IPS-20b (cell line): Measurements from ENCODE around the gene ZSWIM7.

ENCODE experiments used
- H3K27ac ChIP-seq: one replicate; pipeline ENCODE4 v1.5.1; 2013; ENCODE audit warnings: low read length
- H3K27me3 ChIP-seq: 2 replicates; pipeline ENCODE4 v1.6.1; 2013; ENCODE audit warnings: mild to moderate bottlenecking, low read length, inconsistent platforms; ENCODE audit not compliant: insufficient read depth
- H3K36me3 ChIP-seq: 2 replicates; pipeline ENCODE4 v1.6.1; 2013; ENCODE audit warnings: low read depth, mild to moderate bottlenecking, inconsistent platforms, low read length, moderate library complexity; ENCODE audit not compliant: insufficient read depth
- H3K4me1 ChIP-seq: 2 replicates; pipeline ENCODE4 v1.6.1; 2013; ENCODE audit warnings: mild to moderate bottlenecking, control low read depth, inconsistent platforms, low read length, moderate library complexity; ENCODE audit not compliant: insufficient read depth
- H3K4me3 ChIP-seq: 2 replicates; pipeline ENCODE4 v1.5.1; 2013; ENCODE audit warnings: mild to moderate bottlenecking, low read length, inconsistent platforms
- H3K9ac ChIP-seq: 2 replicates; pipeline ENCODE4 v1.6.1; 2013; ENCODE audit warnings: low read depth, mild to moderate bottlenecking, inconsistent platforms, low read length, moderate library complexity
- H3K9me3 ChIP-seq: 2 replicates; pipeline ENCODE4 v1.6.1; 2013; ENCODE audit warnings: mild to moderate bottlenecking, low read depth, low read length, inconsistent platforms; ENCODE audit not compliant: insufficient read depth

Gene ZSWIM7

GRCh38 chr17:16023881-16024280, 24.4 kb upstream of the ZSWIM7 start:
- no peak overlapping the region for H3K27ac ChIP-seq
- no peaks in the 10 kb centered on the region for H3K27me3 ChIP-seq
- peaks cover 94% of the 10 kb centered on the region for H3K36me3 ChIP-seq
- H3K4me1 ChIP-seq = no peaks in the 10 kb centered on the region; the same call in 1 of the 2 replicates
- no peak overlapping the region for H3K9ac ChIP-seq
- no peaks in the 10 kb centered on the region for H3K9me3 ChIP-seq
- no peak overlapping the region for H3K4me3 ChIP-seq

GRCh38 chr17:16019347-16019746, 19.8 kb upstream of the ZSWIM7 start:
- no peaks in the 10 kb centered on the region for H3K4me1 ChIP-seq
- no peaks in the 10 kb centered on the region for H3K27me3 ChIP-seq
- no peak overlapping the region for H3K27ac ChIP-seq
- H3K36me3 ChIP-seq = peaks cover 85% of the 10 kb centered on the region
- H3K9ac ChIP-seq = no peak overlapping the region
- no peaks in the 10 kb centered on the region for H3K9me3 ChIP-seq
- no peak overlapping the region for H3K4me3 ChIP-seq

DNA sequence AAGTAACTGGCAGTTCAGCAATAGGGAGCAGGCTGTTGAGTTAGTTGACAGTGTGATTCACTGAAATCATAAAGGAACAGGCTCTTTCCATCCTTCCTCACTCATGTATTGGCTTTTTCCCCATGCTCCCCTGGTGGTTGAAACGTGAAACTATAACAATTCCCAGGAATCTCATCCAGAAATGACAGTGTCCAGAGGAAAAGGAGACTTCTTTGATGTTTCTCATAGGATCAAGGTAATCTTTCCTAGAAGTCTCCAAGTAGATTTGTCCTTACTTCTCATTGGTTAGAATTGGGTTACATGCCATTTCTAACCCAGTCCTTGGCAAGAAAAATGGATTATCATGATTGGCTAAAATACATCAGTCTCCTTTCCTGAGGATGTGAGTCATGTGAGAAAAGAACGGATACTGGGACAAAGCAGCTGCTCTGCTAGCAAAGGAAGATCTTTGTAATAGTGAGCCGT, 14.5 kb upstream of the ZSWIM7 start:
- H3K27me3 ChIP-seq = no peaks in the 10 kb centered on the region
- H3K9me3 ChIP-seq = no peaks in the 10 kb centered on the region
- peaks cover 85% of the 10 kb centered on the region for H3K36me3 ChIP-seq
- H3K27ac ChIP-seq = no peak overlapping the region
- H3K4me3 ChIP-seq = no peak overlapping the region
- no peaks in the 10 kb centered on the region; the same call in 1 of the 2 replicates for H3K4me1 ChIP-seq
- no peak overlapping the region for H3K9ac ChIP-seq

DNA sequence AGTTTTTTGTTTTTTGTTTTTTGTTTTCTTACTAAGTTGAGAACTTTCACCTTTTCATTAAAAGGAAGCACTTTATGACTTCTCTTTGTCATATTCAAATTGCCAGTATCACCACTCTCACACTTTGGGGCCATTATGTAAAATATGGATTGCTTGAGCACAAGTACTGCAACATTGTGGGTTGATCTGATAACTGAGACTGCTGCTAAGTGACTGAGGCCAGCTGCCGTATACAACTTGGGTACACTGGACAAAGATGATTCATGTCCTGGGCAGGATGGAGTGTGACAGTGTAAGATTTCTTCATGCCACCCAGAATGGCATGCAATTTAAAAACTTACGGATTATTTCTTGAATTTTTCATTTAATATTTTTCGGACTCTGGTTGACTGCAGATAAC, 7.9 kb upstream of the ZSWIM7 start:
- Histone ChIP-seq H3K27me3 (no peaks in the 10 kb centered on the region), H3K4me3 (no peak overlapping the region), H3K9ac (no peak overlapping the region), H3K27ac (no peak overlapping the region), H3K9me3 (no peaks in the 10 kb centered on the region), H3K4me1 (no peaks in the 10 kb centered on the region; the same call in 1 of the 2 replicates), H3K36me3 (peaks cover 95% of the 10 kb centered on the region)

GRCh38 chr17:16005636-16006035, 6.1 kb upstream of the ZSWIM7 start:
- Histone ChIP-seq H3K4me3 (no peak overlapping the region), H3K27ac (no peak overlapping the region), H3K27me3 (no peaks in the 10 kb centered on the region), H3K36me3 (peaks cover 92% of the 10 kb centered on the region), H3K9me3 (peaks cover 6% of the 10 kb centered on the region; the same call in 1 of the 2 replicates), H3K4me1 (peaks cover 5% of the 10 kb centered on the region), H3K9ac (no peak overlapping the region)

DNA sequence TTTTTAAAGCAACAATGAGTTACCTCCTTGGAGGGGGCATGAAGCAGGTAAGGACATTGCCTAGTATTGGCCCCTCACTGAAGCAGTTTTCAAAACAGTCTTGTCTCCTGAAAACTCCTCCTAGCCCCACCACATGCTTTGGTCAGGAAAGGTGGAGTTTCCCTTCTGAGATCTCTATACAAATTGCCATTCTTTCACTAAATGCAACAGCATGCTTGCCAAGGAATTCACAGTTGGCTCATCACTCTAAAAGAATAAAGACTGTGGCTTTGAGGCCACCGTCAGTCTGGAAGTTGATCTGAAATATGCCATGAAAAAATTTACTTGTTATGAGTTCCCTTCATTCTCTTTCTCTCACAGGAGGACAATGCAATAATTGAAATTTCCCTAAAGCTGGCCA, 4.3 kb upstream of the ZSWIM7 start:
- H3K27me3 ChIP-seq = no peaks in the 10 kb centered on the region
- H3K27ac ChIP-seq = no peak overlapping the region
- no peak overlapping the region for H3K4me3 ChIP-seq
- no peak overlapping the region for H3K9ac ChIP-seq
- peaks cover 6% of the 10 kb centered on the region for H3K4me1 ChIP-seq
- H3K36me3 ChIP-seq = peaks cover 79% of the 10 kb centered on the region
- peaks cover 6% of the 10 kb centered on the region; the same call in 1 of the 2 replicates for H3K9me3 ChIP-seq

DNA sequence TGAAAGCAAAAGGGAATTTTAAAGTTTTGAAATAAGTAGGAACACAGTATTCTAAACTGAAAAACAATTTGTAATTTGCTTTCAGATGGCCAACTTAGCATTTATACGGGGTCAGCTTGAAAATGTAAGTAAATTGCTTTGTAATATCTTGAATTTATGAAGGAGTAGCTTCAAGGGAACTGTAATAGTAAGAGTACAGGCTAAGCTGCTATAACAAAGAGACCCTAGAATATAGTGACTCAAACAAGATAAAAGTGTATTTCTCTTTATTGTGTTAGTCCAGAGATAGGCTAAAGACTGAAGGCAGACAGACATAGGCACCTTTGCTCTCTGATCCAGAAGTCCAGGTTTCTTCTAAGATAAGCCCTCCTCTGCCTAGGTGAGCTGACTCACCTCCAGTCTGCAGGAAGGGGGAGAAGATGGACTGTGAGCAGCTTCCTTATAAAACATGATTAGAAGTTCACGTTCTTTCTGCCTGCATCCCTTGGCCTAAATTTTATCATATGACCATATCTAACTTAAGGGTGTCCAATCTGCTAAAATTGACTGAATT, 3.3 kb upstream of the ZSWIM7 start:
- no peak overlapping the region for H3K27ac ChIP-seq
- H3K27me3 ChIP-seq = no peaks in the 10 kb centered on the region
- H3K4me1 ChIP-seq = peaks cover 6% of the 10 kb centered on the region
- H3K4me3 ChIP-seq = no peak overlapping the region
- H3K9me3 ChIP-seq = peaks cover 6% of the 10 kb centered on the region; the same call in 1 of the 2 replicates
- H3K9ac ChIP-seq = no peak overlapping the region
- H3K36me3 ChIP-seq = peaks cover 68% of the 10 kb centered on the region

GRCh38 chr17:16001226-16001897, 1.9 kb upstream of the ZSWIM7 start:
- no peak overlapping the region for H3K9ac ChIP-seq

DNA sequence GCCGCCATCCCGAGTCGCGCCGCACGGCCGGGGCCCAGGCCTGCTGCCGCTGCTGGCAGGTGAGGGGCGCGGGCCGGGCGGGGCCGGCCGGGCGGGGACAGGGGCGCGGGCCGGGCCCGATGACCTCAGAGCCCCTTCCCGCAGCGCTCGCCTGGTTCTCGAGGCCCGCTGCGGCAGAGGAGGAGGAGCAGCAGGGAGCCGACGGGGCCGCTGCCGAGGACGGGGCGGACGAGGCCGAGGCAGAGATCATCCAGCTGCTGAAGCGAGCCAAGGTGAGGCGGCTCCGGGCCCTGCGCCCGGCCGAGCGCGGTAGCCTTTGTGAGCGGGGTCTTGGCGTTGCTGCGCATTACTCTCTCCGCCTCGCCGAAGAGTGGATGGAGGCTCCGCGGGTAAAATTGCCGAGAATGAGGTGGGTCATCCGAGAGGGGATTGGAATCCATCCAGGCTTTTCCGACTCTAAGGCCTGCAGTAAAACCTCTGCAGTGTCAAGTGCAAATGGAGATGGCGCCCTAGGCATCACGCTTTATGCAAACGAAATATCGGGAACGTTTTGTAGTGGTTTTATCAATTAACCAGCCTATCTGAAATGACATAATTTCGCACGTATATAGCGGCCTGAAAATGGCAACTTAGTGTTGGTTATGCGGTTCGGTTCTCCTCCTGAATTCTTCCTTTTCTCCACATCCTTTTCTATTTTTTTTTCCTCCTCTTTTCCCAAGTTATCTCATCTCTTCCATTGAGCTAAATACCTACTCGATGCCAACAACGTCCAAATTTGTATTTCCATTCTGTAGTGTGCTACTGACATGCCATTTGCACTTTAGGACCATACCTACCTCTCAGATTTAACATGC, 697 bp upstream of the ZSWIM7 start:
- peak overlapping the region; percentile 94 for H3K9ac ChIP-seq
- peaks cover 52% of the 10 kb centered on the region for H3K36me3 ChIP-seq
- no peaks in the 10 kb centered on the region for H3K27me3 ChIP-seq
- peak overlapping the region; percentile 18 for H3K27ac ChIP-seq
- peaks cover 6% of the 10 kb centered on the region; the same call in 1 of the 2 replicates for H3K9me3 ChIP-seq
- peak overlapping the region; percentile 85 for H3K4me3 ChIP-seq
- H3K4me1 ChIP-seq = peaks cover 6% of the 10 kb centered on the region

More at GRCh38 chr17:16001226-16001897, 1.9 kb upstream of the ZSWIM7 start:
- peaks cover 6% of the 10 kb centered on the region; the same call in 1 of the 2 replicates for H3K9me3 ChIP-seq
- peaks cover 64% of the 10 kb centered on the region for H3K36me3 ChIP-seq
- peak overlapping the region; percentile 85 for H3K4me3 ChIP-seq
- peaks cover 6% of the 10 kb centered on the region for H3K4me1 ChIP-seq
- no peaks in the 10 kb centered on the region for H3K27me3 ChIP-seq
- H3K27ac ChIP-seq = no peak overlapping the region

DNA sequence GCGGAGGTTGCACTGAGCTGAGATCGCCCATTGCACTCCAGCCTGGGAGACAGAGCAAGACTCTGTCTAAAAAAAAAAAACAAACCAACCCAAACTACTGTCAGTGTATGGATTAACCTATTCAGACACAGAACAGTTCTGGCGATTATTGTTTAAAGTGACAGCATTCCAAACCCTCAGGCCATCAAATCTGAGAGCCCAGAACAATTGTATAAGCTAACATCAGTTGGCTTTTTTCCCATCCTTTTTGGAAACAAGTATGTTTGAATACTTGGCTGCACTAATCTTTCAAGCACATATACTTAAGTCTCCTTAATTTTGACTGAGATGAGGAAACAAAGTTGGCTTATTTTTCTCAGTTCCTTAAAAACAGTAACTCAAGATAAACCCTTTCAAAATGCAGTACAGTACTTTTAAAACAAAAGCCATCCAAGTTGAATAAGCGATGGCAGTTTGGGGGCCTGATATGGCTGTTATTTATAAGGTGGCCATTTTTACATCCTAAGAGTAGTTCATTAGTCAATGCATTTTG, 1.4 kb downstream of the ZSWIM7 start:
- peak overlapping the region; percentile 85; the same call in 1 of the 2 replicates for H3K4me3 ChIP-seq
- H3K27ac ChIP-seq = no peak overlapping the region
- H3K36me3 ChIP-seq = peaks cover 31% of the 10 kb centered on the region
- no peaks in the 10 kb centered on the region for H3K27me3 ChIP-seq
- H3K9ac ChIP-seq = no peak overlapping the region; the same call in 1 of the 2 replicates
- peaks cover 6% of the 10 kb centered on the region; the same call in 1 of the 2 replicates for H3K9me3 ChIP-seq
- H3K4me1 ChIP-seq = peaks cover 6% of the 10 kb centered on the region

DNA sequence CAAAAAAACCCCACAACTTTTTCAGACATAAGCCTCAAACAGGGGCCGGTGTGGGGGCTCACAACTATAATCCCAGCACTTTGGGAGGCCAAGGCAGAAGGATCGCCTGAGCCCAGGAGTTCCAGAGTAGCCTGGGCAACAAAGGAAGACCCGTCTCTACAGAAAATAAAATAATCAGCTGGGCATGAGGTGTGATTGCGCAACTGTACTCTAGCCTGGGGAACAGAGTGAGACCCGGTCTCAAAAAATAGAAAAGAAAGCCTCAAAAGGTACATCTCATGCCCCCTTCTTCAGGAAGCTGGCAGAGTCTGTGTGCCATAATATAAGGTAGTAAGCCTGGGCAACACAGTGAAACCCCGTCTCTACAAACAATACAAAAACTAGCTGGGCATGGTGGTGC, 3.2 kb downstream of the ZSWIM7 start:
- no peak overlapping the region for H3K4me3 ChIP-seq
- peaks cover 6% of the 10 kb centered on the region for H3K4me1 ChIP-seq
- no peak overlapping the region for H3K27ac ChIP-seq
- no peaks in the 10 kb centered on the region for H3K27me3 ChIP-seq
- H3K9ac ChIP-seq = no peak overlapping the region
- H3K36me3 ChIP-seq = peaks cover 20% of the 10 kb centered on the region
- peaks cover under 1% of the 10 kb centered on the region; the same call in 1 of the 2 replicates for H3K9me3 ChIP-seq
